Stimulated activated CD8-positive, alpha-beta memory T cell treated with anti-CD3 and anti-CD28 coated beads, Interleukin-15, amount 100 ng/mL, for 24 hours (primary cell): ENCODE results near the gene ZBTB4.

ENCODE experiments used
- DNase-seq: peaks from one replicate; pipeline ENCODE4 v3.0.0-alpha.2; 2020; ENCODE audit warnings: low read depth

Gene ZBTB4

DNA sequence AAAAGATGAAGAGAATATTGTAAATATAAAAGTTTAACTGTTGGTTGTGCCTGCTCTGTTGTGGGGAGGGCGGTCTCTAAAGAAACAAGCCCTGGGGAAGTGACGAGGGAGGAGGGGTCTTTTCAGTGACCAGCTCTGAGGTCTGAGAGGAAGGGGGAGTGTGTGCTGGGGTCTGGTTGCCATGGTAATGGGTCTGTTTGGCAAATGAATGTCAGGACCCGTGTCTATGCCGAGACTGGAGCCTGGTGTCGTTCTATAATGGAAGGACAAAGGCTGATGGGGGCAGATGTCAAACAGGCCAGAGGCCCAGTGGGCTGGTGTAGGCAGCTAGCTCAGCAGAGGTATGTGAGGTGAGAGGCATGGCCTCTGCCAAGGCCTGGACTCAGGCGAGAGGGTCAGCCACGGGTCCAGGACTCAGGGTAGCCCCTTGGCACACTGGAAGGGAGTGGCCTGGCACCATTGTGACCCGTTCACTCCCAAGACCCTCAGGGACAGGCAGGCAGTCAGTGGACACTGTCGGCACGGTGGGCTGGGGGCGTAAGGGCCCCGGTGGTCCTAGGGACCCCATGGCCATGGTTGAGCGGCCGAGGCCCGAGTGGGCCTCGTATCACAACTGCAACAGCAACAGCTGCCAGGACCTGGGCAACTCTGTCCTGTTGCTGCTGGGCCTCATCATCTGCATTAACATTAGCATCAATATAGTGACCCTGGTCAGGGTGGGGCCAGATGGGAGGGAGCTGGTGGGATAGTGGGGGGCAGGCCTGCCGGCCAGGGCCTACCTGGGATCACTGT, 59.4 kb downstream of the ZBTB4 start, which contains the start of gene SPEM1:
TSS of gene SPEM1 (plus strand) at position 506 of the 792 bp plus-strand sequence. CDS start at position 567, 61 bp downstream.
- DNase-seq = no peak

GRCh38 chr17:7418472-7419152, 60.8 kb downstream of the ZBTB4 start:
- no peak for DNase-seq

- DNase-seq = no peak
Observed at GRCh38 chr17:7417056-7417655, 62.3 kb downstream of the ZBTB4 start.

DNA sequence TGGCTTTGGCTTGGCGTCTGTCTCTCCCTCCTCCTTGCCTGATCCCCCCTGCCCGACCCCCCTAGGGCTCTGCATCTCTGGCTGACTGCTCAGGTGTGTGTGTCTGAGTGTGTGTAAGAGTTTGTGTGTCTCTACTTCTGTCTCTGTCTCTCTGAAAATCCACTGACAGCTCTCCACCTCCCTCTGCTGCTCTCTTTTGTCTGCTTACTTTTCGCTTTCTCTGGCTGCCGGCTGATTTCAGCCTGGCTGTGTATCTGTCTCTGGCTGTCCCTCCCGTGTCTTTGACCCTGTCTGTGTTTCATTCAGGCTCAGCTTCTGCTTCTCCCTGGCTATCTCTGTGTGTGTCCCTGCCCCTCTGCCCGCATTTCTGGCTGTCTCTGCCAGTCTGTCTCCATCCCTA, 63.1 kb downstream of the ZBTB4 start:
- no peak for DNase-seq

DNA sequence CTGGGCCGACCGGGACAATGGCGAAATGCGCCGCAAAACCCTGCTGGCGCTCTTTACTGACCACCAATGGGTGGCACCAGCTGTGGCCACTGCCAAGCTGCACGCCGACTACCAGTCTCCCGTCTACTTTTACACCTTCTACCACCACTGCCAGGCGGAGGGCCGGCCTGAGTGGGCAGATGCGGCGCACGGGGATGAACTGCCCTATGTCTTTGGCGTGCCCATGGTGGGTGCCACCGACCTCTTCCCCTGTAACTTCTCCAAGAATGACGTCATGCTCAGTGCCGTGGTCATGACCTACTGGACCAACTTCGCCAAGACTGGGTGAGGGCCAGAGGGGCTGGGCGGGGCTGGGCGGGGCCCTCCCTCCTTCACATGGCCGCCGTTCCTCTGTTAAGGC, 63.6 kb downstream of the ZBTB4 start:
- DNase-seq = no peak

DNA sequence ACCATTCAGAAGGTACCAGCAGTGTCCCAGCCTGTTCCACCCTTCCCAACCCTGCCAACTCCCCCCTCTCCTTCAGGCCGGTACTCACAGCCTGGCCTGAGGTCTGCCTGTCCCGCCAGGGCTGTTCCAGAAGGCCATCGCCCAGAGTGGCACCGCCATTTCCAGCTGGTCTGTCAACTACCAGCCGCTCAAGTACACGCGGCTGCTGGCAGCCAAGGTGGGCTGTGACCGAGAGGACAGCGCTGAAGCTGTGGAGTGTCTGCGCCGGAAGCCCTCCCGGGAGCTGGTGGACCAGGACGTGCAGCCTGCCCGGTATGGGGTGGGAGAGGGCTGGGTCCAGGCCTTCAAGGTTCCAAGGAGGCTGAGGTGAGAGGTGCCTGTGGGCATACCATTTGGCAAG, 64.6 kb downstream of the ZBTB4 start:
- DNase-seq = no peak

DNA sequence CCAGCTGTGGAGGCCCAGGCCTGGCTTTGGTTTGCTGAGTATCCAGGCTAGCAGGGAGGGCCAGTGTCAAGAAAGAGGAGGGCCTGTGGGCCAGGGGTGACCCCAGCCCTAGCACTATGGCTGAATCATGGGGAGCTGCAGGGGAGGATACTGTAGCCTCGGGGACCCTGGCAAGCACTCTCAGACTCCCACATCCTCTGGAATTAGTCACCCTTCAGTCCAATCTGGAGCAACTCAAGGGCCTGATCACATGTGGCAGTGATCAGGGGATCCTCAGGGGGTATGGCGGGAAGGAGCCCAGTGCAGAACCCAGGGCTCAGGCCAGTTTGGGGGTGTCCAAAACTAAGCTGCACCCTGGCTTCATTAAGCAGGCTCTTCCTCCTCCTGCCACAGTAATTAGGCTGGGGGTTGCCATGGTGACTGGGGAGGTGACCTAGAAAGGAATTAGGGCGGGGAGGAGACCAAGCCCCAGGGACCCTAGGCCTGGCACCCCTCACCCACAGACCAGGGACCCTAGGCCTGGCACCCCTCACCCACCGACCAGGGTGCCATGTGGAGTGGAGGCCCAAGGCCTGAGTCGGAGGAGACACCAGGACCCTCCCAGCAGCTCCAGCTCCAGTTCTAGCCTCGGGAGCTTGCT, 66.0 kb downstream of the ZBTB4 start:
- DNase-seq = no peak

DNA sequence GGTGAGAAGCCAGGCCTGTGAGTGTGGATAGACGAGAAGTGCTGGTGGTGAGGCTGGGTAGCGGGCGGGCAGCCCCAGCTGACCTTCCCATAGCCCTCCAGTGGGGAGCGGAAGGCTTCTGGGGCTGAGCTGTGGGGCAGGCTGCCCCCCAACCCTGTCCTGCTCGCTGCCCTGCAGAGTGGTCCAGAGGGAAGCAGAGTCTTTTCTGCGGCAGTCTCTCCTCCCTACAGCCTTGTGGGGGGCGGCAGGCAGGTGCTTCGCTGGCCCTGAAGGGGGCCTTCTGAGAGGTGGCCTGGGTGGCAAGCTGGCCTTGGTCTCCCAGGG, 68.0 kb downstream of the ZBTB4 start:
- DNase-seq = no peak

GRCh38 chr17:7410634-7411426, 68.6 kb downstream of the ZBTB4 start:
- no peak for DNase-seq

- DNase-seq = no peak
Observed at GRCh38 chr17:7409716-7410115, 69.7 kb downstream of the ZBTB4 start.
